ENCODE data around the gene TSPY8. TPM values are rescaled to one million over a fixed set of nuclear protein-coding genes. Genes with fewer than 3 reads are reported as not detected.

TSPY8 gene
- total RNA-seq, result not detected in 2 replicates

GRCh38 chrY:9357497-9357896 lies at the start of gene TSPY8:
TSS of gene TSPY8 (plus strand) at chrY:9357797. CDS start at chrY:9357843, 46 bp downstream.

DNA sequence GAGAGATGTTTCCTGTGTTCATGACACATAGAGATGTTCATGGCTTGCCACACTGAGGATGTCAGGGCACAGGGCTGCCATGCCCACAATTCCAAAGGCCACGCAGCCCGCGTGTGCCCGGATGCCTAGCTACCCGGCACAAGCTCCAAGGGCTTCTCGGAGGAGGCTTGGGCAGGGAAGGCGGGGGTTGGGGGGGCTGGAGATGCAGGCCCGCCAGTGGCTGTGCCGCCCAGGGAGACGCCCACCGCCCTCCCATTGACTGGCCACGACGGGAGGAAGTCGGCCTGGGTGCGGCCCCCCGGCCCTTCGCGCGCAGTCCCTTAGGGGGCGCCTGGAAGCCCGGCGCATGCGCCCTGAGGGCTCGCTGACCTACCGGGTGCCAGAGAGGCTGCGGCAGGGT lies 20.4 kb upstream of the TSPY8 start, which contains the start of gene TSPY4:
TSS of gene TSPY4 (plus strand) at position 301 of the 400 bp plus-strand sequence. CDS start at position 347, 46 bp downstream.

GRCh38 chrY:9398121-9398520 lies 40.5 kb downstream of the TSPY8 start, which contains the start of gene TSPY3:
TSS of gene TSPY3 (plus strand) at chrY:9398421. CDS start at chrY:9398467, 46 bp downstream.

Other genes with a start within 250 kb of the TSPY8 start
- not detected in 2 replicates for gene TSPY4, start 20.3 kb upstream of the TSPY8 start, total RNA-seq
- not detected in 2 replicates for gene TSPY3, start 40.6 kb downstream of the TSPY8 start, total RNA-seq
- gene TSPY1, start 109.2 kb downstream of the TSPY8 start, total RNA-seq, result not detected in 2 replicates
- not detected in 2 replicates for gene TSPY9, start 129.5 kb downstream of the TSPY8 start, total RNA-seq
- not detected in 2 replicates for gene TSPY10, start 170.1 kb downstream of the TSPY8 start, total RNA-seq